Heart left ventricle (tissue), 16 donors: ENCODE measurements around the gene SOST. TPM values are rescaled to one million over a fixed set of nuclear protein-coding genes. Genes with fewer than 3 reads are reported as not detected.

Experiments
- ATAC-seq, 4 donors: fragments of 200-7000 bp; cut with Tn5 transposase; one replicate each; pipeline ENCODE4 v1.9.1; 2020 to 2022; ENCODE audit warnings: moderate library complexity in 4 of 4, mild to moderate bottlenecking in 3 of 4, moderate number of reproducible peaks in 1 of 4
- DNase-seq, 5 donors: peaks; one replicate each; pipeline ENCODE4 v3.0.0-alpha.2; 2020
- H3K27ac ChIP-seq, 12 donors: fragments of 200-600 bp; sonication (generic) in 4 of 12; one replicate each; pipeline versions ENCODE4 v1.5.0 to v1.8.0; 2016 to 2022; ENCODE audit warnings: mild to moderate bottlenecking in 2 of 12
- H3K27me3 ChIP-seq, 9 donors: fragments of 200-600 bp; sonication (generic) in 2 of 9; one replicate each; pipeline versions ENCODE4 v1.5.1 to v1.8.0; 2016 to 2022; ENCODE audit warnings: mild to moderate bottlenecking in 3 of 9
- H3K36me3 ChIP-seq, 9 donors: fragments of 200-600 bp; sonication (generic) in 2 of 9; one replicate each; pipeline versions ENCODE4 v1.5.0 to v1.8.0; 2018 to 2022; ENCODE audit warnings: mild to moderate bottlenecking in 2 of 9
- H3K4me1 ChIP-seq, 12 donors: fragments of 200-600 bp; sonication (generic) in 4 of 12; one replicate each; pipeline versions ENCODE4 v1.5.0 to v1.8.0; 2016 to 2022; ENCODE audit warnings: mild to moderate bottlenecking in 3 of 12
- H3K4me3 ChIP-seq, 12 donors: fragments of 200-600 bp; sonication (generic) in 4 of 12; one replicate each; pipeline versions ENCODE4 v1.5.0 to v1.8.0; 2017 to 2022; ENCODE audit warnings: mild to moderate bottlenecking in 9 of 12, moderate library complexity in 4 of 12
- H3K9me3 ChIP-seq, 12 donors: fragments of 200-600 bp; sonication (generic) in 4 of 12; one replicate each; pipeline versions ENCODE4 v1.5.0 to v1.8.0; 2016 to 2022; ENCODE audit warnings: mild to moderate bottlenecking in 1 of 12
- CTCF ChIP-seq, 12 donors: fragments of 200-600 bp; sonication (generic) in 4 of 12; IDR thresholded peaks; one replicate each; pipeline versions ENCODE4 v1.5.0 to v1.8.0; 2018 to 2022; ENCODE audit warnings: antibody characterized with exemption in 12 of 12, mild to moderate bottlenecking in 5 of 12
- POLR2A ChIP-seq, 2 donors: fragments of 450-650 bp; IDR thresholded peaks; one replicate each; pipeline ENCODE4 v1.6.1; 2017; ENCODE audit warnings: antibody characterized with exemption in 2 of 2, mild to moderate bottlenecking in 2 of 2, moderate library complexity in 2 of 2
- WGBS, 4 donors: extraction: QIAGEN DNeasy Blood & Tissue Kit in 2 of 4; methylation state at CpG; one replicate each; pipeline versions ENCODE4 v1.1.5 to v1.1.7; 2013 to 2018; 5-methylcytosine and 5-hydroxymethylcytosine counted together
- intact Hi-C, 10 donors: fragments of 100-400 bp; cut with DNase I; formaldehyde crosslinking; loops; one replicate each; pipeline versions ENCODE4 v1.11.1 to v1.14.2; 2022
- polyA plus RNA-seq, 2 donors: library from polyadenylated mRNA; stranded (reverse); fragments of 200-250 nt; gene quantifications; one replicate each; pipeline ENCODE4 v1.2.3, GENCODE V29; 2013
- total RNA-seq, 9 donors: library from RNA; depleted of rRNA in 2 of 9; stranded (reverse); fragments of >200 nt in 2 of 9; fragmentation: NEBNext Ultra II Directional in 3 of 9; extraction: Animal tissue kit (Norgen Biotek cat#: 25700) in 3 of 9; gene quantifications; one replicate each; pipeline versions ENCODE4 v1.1.0 to v1.2.4, GENCODE V29; 2016 to 2023
- donor health status: ischemic (EF 13 %, LVEDD 7.1; RV severe dilation, severe dysfunction).
- donor health status: healthy with polysubstance abuse.
- donor health status: DM: no; HTN: yes; CAD: no.
- donor health status: DM: no; HTN: no; CAD: no.
- donor health status: ischemic (EF 25% LVEDD 6.9; RV normal size, moderate dysfunction).
- donor health status: ischemic (EF 25% LVEDD 5.7; RV mildly dilated, moderate dysfunction).
- donor health status: healthy.
- donor health status: DM: yes; HTN: yes; CAD: no.
- donor health status: ischemic (EF 35%, LVEDD 5.7; RV mildly dilated, moderate dysfunction).
- donor health status: nonischemic (EF 11% LVEDD 7.7; RV severe dilation, severe dysfunction).
- donor health status: DM: yes; HTN: yes; CAD: no.
- donor health status: PGD.
- donor health status: ischemic (EF 29% LVEDD 5.4; RV normal size, mild dysfunction).
- donor health status: nonischemic (EF 23%, LVEDD 6.1; RV moderate dilation, normal function).

The SOST gene
- total and polyA plus RNA-seq, 11 donors = not detected

GRCh38 chr17:43787728-43788127 is 29.1 kb upstream of the SOST start:
- intact Hi-C loops = loop anchor here in 1 of 10 donors (10.0 kb wide), 1 partner anchor 47 kb away; the partner anchor contains the start of gene MPP3

GRCh38 chr17:43784628-43785101 is 26.1 kb upstream of the SOST start:
- TF ChIP-seq POLR2A (IDR thresholded peaks at IDR 0.05) (no peak), CTCF (IDR thresholded peaks at IDR 0.05) (no peak)
- ATAC-seq (peak in 1 of 4 donors; percentile 4), DNase-seq (no peak)
- no peaks in the 10 kb centered on the region for H3K36me3 ChIP-seq
- H3K27me3 ChIP-seq = no peaks in the 10 kb centered on the region
- H3K9me3 ChIP-seq = no peaks in the 10 kb centered on the region
- H3K4me3 ChIP-seq = no peak overlapping the region
- intact Hi-C loops = loop anchor here in 6 of 10 donors (5.0 to 10.0 kb wide), 5 partner anchors 43 to 63 kb away; partner anchors contain the start of genes MPP3 (in 4 of the 6) and CD300LG (in 2 of the 6)
- H3K27ac ChIP-seq = no peak overlapping the region
- H3K4me1 ChIP-seq = peaks cover 0 to 34% (median under 1%) of the 10 kb centered on the region in 12 donors
- 60 to 65% (median 63%) methylated on average over 5 of the region's 5 CpGs for WGBS, 4 donors

More at GRCh38 chr17:43787728-43788127, 29.1 kb upstream of the SOST start:
- peaks cover 0 to 20% (median 0%) of the 10 kb centered on the region in 12 donors for H3K4me1 ChIP-seq
- no peaks in the 10 kb centered on the region for H3K36me3 ChIP-seq
- TF ChIP-seq POLR2A (IDR thresholded peaks at IDR 0.05) = no peak
- no peak for TF ChIP-seq CTCF (IDR thresholded peaks at IDR 0.05)
- DNase-seq (no peak), ATAC-seq (no peak)
- no peak overlapping the region for H3K4me3 ChIP-seq
- no peaks in the 10 kb centered on the region for H3K27me3 ChIP-seq
- H3K27ac ChIP-seq = no peak overlapping the region
- H3K9me3 ChIP-seq = no peaks in the 10 kb centered on the region
- WGBS, 4 donors = 60 to 75% (median 70%) methylated on average over 2 of the region's 2 CpGs

GRCh38 chr17:43784068-43784467 is 25.5 kb upstream of the SOST start:
- 81 to 85% (median 83%) methylated on average over 2 of the region's 2 CpGs for WGBS, 4 donors
- DNase-seq = no peak
- H3K27me3 ChIP-seq = no peaks in the 10 kb centered on the region
- TF ChIP-seq POLR2A (IDR thresholded peaks at IDR 0.05) = no peak
- no peak for TF ChIP-seq CTCF (IDR thresholded peaks at IDR 0.05)
- no peak for ATAC-seq
- no peaks in the 10 kb centered on the region for H3K36me3 ChIP-seq
- intact Hi-C loops = loop anchor here in 6 of 10 donors (5.0 to 10.0 kb wide), 5 partner anchors 43 to 63 kb away; partner anchors contain the start of genes MPP3 (in 4 of the 6) and CD300LG (in 2 of the 6)
- H3K9me3 ChIP-seq = no peaks in the 10 kb centered on the region
- no peak overlapping the region for H3K4me3 ChIP-seq
- H3K4me1 ChIP-seq = peaks cover 0 to 40% (median 5%) of the 10 kb centered on the region in 12 donors
- H3K27ac ChIP-seq = no peak overlapping the region

GRCh38 chr17:43782913-43783680 is 24.5 kb upstream of the SOST start:
- no peaks in the 10 kb centered on the region for H3K27me3 ChIP-seq
- no peak for TF ChIP-seq POLR2A (IDR thresholded peaks at IDR 0.05)
- TF ChIP-seq CTCF (IDR thresholded peaks at IDR 0.05) = no peak
- WGBS, 4 donors = 83 to 87% (median 84%) methylated on average over 15 of the region's 15 CpGs
- peaks cover 0 to 42% (median 5%) of the 10 kb centered on the region in 12 donors for H3K4me1 ChIP-seq
- H3K4me3 ChIP-seq = no peak overlapping the region
- DNase-seq = no peak
- H3K9me3 ChIP-seq = no peaks in the 10 kb centered on the region
- intact Hi-C loops = loop anchor here in 6 of 10 donors (5.0 to 10.0 kb wide), 5 partner anchors 44 to 64 kb away; partner anchors contain the start of genes MPP3 (in 4 of the 6) and CD300LG (in 2 of the 6)
- H3K27ac ChIP-seq = no peak overlapping the region
- no peak for ATAC-seq
- H3K36me3 ChIP-seq = no peaks in the 10 kb centered on the region
